Stimulated activated CD8-positive, alpha-beta memory T cell treated with anti-CD3 and anti-CD28 coated beads, Interleukin-7, amount 100 ng/mL, for 4 hours (primary cell): ENCODE results near the gene GPATCH8.

Source experiments
- DNase-seq, 2 donors: peaks; one replicate each; pipeline ENCODE4 v3.0.0-alpha.2; 2020; ENCODE audit warnings: low read depth in 2 of 2

The GPATCH8 gene

DNA sequence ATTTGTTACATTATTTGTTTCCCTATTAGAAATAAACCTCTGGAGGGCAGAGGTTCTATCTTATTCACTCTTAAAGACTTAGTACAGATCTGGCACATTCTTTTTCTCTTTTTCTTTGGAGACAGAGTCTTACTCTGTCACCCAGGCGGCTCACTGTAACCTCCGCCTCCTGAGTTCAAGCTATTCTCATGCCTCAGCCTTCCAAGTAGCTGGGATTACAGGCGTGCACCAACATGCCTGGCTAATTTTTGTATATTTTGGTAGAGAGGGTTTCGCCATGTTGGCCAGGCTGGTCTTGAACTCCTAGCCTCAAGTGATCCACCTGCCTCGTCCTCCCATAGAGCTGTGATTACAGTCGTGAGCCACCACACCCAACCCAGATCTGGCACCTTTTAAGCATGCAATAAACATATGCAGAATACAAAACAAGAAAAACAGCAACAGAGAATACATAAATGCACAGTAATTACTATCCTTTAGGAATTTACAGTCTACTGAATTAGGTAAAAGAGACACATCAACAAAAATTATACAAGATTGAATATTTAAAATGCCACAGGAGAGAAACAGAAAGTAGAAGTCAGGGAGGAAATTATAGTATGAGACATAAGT, 52.1 kb downstream of the GPATCH8 start:
- no peak for DNase-seq

DNA sequence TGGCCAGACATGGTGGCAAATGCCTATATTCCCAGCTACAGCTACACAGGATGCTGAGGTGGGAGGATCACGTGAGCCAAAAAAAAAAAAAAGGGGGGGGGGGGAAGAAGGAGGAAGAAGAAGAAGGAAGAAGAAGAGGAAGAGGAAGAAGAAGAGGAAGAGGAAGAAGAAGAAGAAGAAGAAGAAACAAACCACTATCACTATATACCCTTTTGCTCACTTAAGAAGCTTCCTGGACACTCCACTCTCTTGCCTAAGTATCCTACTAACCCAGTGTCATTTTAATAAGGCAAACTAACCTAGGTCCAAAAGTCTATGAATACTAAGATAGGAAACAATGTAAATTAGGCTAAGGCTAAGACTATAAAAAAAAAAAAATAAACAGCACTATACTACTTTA, 54.8 kb downstream of the GPATCH8 start:
- DNase-seq = no peak

DNA sequence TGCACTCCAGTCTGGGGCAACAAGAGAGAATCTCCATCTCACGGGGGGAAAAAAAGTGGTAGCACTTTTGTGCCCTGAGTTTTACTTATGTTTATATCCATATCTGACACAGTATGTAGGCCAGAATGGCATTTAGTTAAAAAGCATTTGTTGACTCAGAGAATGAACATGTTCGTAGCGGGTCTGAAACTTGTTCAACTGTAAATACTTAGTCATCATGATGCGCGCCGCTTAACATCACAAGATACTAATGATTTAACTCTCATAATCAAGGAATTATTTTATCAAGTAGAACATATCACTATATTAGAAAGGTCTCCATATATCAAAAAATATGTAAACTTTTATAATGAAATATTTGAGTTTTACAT, 58.5 kb downstream of the GPATCH8 start:
- DNase-seq = no peak

DNA sequence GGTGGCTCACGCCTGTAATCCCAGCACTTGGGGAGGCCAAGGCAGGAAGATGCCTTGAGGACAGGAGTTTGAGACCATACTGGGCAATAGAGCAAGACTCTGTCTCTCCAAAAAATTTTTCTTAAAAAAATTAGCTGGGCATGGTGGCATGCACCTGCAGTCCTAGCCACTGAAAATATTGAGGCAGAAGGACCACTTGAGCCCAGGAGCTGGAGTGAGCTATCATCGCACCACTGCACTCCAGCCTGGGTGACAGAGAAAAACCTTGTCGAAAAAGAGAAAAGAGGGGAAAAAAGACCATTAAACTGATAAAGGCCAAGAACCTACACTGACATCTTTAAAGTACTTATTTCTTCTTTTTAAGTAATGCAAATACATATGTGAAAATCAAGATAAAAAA, 60.4 kb downstream of the GPATCH8 start:
- DNase-seq = no peak

DNA sequence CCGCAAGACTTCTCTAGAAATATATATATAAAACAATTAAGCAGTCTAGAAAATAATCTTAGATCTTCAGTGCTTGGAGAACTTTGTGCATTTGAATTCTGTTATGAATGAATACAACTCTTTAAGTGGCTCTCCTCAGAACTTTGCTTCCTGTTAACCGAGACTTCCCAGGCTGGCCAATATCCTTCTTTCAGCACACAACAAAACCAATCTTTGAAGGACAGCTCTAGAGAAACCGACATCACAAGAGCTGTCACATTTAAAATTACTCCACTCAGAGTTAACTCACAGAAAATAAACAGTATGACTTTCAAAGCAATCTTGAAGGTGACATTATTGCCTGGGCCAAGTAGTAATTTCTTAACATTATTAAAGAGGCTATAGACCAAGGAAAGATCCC, 64.0 kb downstream of the GPATCH8 start:
- no peak for DNase-seq

DNA sequence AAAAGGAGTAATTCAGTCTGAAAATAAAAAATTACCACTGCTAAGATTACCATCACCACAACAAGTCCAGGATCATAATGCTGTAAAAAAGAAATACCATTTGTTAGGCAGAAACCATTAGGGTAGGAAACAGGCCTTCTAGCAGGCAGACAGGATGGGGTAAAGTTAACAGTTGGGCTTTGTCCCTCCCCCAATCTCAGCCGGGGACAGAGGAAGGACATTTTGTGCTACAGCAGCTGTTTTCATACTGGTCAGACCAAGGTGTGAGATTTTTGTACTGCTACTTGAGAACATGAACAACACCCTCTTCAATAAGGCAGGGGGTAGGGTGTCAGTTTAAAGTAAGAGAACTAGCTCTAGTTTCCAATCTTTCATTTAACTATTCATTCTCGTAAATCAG, 64.6 kb downstream of the GPATCH8 start:
- DNase-seq = peak; percentile 6 to 9

DNA sequence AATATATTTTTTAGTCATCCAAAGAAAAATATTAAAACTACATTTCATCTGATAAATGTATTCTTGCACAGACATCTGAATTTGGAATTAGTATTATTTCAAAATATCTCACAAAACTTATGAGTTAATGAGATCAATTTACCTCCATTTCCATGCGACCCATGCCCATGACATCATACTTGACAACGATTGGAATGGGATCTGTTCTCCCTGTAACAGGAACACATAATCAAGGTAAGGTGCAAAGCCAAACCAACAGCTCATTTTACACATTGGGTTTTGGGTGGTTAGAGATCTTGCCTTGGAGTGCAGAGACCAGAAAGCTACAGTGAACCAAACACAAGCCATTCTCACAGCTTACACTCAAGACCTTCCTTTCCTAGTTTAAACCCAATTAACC, 66.9 kb downstream of the GPATCH8 start:
- no peak for DNase-seq

DNA sequence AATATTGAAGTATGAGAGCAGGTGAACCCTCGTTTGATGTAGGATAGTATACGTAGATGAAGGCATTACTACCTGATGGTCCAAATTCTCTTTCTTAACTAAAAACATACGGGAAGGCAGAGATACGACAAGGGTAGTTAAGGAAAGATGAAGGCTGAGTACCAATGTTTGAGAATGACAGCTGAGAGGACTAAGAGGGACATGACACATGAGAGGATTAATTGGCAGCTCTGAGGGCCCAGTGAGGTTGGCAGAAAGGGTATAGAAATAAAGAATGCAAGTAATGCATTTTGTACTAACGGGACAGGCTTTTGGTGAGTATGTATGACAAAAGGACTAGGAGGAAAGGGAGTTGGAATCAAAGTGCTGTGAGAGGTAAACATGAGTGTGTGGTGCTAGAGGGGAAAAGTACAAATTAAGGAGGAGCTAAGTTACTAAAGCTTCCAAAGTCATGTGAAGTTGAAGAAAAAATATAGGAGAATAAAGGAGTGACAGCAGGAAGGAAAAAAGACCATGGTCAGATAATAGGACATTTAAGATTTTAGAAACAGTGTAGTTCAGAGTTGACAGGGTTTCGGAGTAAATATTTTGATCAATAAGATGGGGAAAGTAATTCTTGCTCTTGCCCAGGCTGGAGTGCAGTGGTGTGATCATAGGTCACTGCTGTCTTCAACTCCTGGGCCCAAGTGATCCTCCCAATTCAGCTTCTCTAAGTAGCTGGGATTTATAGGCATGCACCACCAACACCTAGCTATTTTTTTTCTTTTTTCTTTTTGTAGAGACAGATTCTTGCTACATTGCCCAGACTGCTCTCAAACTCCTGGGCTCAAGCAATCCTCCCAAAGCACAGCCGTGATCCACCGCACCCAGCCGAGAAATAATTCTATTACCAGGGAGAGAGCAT, 70.7 kb downstream of the GPATCH8 start:
- DNase-seq = no peak

DNA sequence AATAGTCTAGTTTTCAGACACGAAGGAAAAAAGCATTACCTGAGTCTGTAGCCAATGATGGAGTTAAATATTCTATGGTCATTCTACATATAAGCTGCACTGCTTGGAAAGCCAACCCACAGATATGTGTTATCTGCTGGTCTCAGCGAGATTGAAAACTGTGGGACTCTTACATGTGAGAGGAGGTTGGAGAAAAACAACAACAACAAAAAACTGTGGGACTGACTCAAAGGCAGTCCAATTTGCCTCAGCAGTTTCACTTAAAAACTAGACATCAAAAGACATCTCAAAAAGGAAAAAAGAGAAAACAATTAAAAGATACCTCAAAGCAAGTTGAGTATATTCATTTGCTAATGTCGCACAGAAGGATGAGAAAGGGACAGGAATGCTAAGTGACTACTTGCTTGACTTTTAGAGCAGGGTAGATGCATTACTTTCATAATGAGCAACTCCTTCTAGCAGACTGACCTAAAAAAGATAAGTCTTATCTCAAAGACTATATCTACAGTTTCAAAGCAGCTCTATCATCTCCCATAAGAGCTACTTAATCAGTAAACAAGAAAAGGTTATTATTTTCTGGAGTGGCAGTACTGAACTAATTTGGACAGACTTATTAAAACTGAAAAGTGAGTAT, 78.3 kb downstream of the GPATCH8 start:
- no peak for DNase-seq

DNA sequence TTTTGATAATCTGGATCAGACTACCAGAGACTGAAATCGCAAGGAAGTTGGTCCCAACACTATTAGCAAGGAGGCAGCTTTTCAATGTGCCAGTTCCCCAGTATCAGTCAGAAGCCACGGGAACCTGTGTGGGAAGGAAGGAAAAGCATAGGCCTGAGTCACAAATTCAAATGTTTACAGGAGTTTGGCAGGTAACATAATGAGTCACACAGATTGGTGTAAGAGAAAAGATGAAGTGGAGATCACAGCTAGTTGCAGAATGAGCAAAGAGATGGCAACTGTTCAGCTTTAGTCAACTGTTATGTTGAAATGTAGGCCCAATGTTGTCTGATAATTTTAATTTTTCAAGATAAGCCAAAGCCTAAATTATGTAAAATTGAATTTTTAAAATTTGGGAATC, 85.7 kb downstream of the GPATCH8 start:
- DNase-seq = no peak

DNA sequence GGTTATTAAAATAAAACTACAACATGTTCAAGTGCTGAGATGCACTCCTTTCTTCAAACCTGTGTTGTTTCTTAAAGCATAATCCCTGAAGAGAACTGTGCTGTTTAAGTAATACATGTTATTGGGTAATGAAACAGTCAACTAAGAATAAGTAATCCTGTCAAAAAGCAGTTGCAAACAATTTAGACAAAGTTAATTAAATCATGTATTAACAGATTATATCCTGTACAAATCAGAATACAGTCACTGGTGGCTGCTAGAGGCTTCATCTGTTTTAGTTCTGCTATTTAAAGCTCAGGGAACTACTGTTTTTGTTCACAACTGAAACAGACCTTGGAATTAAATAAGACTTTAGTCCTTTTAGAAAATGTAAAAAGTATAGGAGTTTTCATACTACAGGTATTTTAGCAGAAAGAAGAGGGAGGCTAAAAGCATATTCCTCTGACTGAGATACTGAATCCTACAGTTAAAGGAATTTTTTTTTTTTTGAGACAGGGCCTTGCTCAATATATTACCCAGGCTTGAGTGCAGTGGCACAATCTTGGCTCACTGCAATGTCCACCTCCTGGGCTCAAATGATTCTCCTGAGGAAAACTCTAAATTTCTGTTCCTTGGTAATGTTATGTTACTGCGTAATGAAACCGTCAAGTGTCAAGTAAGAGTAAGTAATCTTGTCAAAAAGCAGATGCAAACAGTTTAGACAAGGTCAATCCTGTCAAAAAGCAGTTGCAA, 86.5 kb downstream of the GPATCH8 start:
- DNase-seq = no peak

DNA sequence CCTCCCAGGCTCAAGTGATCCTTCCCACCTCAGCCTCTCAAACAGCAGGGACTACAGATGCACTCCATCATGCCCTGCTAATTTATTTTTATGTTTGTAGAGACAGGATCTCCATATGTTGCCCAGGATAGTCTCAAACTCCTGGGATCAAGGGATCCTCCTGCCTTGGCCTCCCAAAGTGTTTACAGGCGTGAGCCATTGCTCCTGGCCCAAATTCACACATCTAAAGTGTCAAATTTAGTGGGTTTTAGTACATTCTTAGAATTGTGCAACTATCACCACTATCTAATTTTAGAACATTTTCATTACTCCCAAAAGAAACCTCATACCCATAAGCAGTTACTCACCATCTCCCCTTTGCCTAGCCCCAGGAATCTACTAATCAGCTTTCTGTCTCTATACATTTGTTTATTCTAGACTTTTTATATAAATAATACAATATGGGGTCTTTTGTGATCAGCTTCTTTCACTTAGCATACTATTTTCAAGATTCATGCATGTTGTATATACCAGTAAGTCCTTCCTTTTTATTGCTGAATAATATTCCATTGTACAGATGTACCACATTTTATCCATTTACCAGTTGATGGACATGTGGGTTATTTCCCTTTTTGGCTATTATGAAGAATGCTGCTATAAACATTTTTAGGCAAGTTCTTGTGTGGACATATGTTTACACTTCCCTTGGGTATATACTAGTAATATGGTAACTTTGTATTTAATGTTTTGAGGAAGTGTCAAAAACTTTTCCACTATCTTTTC, 88.6 kb downstream of the GPATCH8 start:
- DNase-seq = no peak

DNA sequence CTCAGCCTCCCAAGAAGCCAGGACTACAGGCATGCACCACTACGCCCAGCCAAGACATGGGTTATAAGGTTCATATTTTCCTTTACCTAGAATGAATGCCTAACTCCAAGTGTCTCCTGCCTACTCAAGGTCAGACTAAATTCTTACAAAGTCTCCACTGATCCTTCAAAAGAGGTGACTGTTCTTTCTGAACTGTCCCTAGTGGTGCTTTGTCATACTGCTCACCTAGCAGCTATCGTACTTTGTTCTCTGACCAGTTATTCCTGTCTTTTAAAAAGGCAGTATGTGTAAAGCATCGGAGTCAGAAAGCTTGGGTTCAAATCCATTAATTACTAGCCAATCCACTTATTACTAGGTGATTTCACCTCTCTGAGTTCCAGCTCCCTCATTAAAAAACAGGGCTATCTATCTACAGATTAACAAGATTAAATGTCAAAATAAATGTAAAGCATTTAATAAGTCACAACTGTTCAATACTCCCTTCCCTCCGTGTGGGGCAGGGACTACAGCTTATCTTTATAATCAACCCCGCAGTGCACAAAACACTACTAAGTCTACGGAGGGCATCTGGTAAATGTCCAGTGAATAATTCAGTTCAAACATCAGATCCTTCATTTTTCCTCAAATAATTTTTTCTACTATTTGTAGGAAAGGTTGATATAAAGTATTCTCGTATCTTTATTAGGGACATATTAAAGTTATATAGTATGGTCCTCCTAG, 93.7 kb downstream of the GPATCH8 start:
- no peak for DNase-seq

DNA sequence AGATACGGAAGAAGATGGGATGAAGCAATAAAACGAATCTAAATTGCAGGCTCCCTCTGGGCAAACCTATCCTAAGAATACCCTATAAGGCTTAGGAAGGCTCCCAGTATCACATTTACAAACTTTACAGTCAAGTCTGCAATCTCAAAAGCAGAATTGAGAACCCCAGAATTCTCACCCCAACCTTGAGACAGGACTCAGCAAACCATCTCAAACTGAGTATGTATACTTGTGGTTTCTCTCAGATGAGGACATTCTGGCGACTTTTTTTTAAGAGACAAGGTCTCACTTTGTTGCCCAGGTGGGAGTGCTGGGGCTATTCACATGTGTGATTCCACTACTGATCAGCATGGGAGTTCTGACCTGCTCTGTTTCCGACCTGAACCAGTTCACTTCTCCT, 94.4 kb downstream of the GPATCH8 start:
- DNase-seq = no peak

DNA sequence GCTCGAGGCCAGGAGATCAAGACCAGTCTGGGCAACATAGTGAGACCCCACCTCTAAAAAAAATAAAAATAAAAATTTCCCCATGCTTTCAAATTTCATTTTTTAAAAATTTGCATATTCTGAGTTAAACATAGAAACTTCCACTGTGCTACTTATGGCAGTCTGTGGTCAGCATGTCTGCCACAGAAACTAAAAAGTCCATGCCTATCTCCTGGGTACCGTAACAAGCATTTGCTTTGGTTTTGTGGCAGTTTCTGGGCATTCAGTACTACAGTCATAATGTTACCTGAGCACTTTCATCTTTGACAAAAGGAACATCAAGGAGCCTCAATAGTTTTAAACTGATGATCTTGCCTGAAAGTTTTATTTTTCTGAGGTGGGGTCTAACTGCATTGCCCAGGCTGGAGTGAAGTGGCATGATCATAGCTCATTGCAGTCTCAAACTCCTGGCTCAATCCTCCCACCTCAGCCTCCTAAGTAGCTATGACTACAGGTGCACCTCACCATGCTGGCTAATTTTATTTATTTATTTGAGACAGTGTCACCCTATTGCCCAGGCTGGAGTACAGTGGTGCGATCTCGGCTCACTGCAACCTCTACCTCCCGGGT, 100.5 kb downstream of the GPATCH8 start:
- DNase-seq = no peak

DNA sequence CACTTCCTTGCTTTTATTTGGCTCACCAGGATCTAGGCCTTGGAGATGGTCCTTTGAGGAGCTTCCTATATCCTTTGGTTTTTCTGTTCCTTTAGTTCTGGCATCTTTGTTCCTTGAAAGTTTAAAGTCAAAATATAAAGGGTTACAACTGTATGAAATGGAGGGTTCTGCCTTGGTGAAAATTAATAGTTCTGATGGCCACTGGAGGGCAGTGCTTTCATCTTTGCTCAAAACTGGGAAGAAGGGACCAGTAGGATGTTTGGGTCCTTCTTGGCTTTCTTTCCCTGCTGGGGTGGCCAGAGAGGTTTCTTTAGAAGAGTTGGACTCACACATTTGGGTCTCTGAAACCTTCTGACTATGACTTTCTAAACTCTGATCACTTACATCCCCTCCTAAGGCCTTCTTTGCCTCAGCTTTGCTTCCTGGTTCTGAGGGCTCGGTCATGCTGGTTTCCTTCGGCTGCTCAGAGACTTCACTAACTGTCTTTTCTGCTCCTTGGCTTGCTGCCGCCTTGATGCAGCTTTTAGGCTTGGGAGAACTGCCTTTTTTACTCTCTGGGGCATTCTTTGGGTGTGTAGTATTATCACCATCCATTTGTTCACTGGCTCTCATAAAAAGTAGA, 102.9 kb downstream of the GPATCH8 start:
- DNase-seq = no peak

DNA sequence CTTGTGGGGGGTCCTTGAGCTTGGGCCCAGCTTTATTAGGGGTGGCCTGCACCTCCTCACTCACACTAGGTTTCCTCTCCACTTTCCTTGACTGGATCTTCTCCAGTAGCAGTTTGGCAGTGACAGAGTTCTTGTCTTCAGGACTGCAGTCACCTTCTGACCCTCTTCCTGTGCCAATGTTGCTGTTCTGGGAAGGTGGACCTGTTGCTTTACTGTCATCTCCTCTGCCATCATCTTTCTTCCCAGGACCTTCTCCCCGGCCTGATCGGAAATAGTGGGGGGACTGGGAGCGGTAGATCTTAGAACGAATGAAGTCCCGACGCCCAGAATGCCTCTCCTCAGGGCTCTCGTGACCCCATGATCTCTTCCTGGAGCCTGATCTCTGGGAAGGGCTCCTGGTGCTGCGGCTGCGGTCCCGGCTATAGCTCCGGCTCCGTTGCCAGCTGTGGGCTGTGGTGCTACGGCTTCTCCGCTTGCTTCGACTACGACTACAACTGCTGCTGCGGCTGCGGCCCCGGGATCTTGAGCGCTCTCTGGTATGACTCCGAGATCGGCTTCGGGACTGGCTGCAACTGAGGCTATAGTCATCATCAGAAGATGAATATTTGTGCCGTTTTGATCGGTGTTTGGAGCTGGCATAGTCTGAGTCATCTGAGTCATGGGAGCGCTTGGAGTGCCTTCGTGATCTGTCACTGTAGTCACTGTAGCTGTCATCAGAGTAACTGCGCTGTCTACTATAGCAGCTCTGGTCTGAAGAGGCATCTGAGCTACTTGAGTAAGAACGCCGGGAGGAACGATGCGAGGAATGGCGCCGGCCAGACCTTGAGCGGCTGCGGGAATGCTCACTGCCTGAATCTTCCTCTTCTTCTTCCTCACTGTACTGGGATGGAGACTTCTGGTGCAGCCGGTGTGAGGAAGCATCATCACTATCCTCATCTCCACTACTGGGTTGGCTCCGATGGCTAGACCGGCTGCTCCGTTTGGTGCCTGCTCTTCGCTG, 104.2 kb downstream of the GPATCH8 start:
- no peak for DNase-seq

DNA sequence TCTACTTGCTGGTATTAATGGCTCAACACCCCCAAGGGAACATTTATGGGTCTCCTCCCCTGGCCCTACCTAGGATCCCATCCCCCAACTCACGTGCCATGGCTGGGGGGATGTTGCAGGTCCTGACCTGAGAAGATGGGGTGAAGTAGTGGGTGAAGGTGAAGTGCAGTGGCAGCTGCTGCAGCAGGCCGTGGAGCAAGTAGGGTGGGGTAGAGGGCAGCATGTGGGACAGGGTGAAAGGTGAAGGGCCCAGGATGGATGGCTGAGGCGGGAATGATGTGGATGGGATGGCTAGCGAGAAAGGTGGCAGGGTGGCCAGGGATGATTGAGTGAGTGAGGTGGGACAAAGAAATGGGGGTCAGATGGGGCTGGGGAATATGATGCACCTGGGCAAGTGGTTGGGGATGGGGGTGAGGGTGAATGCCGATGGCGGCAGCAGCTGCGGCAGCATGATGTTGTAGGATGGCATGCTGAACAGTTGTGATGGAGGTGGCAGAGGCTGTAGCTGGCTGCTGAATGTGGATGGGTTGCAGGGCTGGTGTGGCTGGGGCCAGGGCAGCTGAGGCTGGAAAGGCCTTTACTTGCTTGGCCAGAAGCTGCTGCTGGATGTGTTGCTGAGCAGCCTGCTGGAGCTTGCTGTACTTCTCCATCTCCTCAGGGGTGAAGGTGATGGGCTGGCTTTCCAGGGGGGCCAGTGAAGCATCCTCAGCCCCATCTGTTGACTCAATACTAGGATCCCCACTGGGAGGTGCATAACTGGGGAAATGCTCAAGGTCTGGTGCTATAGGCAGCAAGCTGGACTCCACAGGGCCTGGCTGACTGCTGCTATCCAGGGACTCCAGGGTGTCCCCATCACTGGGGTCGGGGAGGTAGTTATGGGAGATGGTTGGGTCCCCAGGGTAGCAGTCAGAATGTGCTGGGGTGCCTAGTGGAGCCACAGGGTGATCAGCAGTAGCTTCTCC, 105.4 kb downstream of the GPATCH8 start:
- DNase-seq = no peak
